HCT116 (cell line): ENCODE data around the gene PLEKHM3. TPM values are rescaled to one million over a fixed set of nuclear protein-coding genes. Genes with fewer than 3 reads are reported as not detected.

Experiments used
- ATAC-seq: fragments of 200-7000 bp; cut with Tn5 transposase; 2 replicates; pipeline ENCODE4 v1.9.1; 2020; ENCODE audit warnings: mild to moderate bottlenecking, moderate library complexity
- BruUV-seq: library from RNA; stranded (reverse); fragments of 400-500 nt; replicated peaks from 2 replicates; lab custom pipeline; 2021; lab: Mats Ljungman, UMichigan
- CTCF ChIA-PET: fragments of 300-600 bp; sonication (Branson Sonifier 250); formaldehyde crosslinking; loops from one replicate; lab custom pipeline; 2021; ENCODE audit warnings: antibody characterized with exemption; lab: Charles Lee
- POLR2A ChIA-PET: fragments of 300-600, 350-600 bp; sonication (Branson Sonifier 250); formaldehyde crosslinking; loops from one replicate; lab custom pipeline; 2021; ENCODE audit warnings: antibody characterized with exemption; lab: Charles Lee
- RAD21 ChIA-PET, 2 experiments: fragments of 300-600 bp; sonication (Branson Sonifier 250); formaldehyde crosslinking; loops; one replicate each; lab custom pipeline; 2023; ENCODE audit warnings: low total read pairs in 2 of 2; ENCODE audit not compliant: uncharacterized antibody in 2 of 2, unreplicated experiment in 2 of 2, low non-redundant PET in 1 of 2; lab: Charles Lee
- DNase-seq: peaks from one replicate; pipeline ENCODE4 v3.0.0-alpha.2; 2010; ENCODE audit warnings: low read depth, low spot score
- H2AFZ ChIP-seq: fragments of 200-600 bp; shearing (Covaris generic), sonication (generic); 2 replicates; pipeline ENCODE4 v1.6.1; 2017; ENCODE audit warnings: low read depth, mixed run types, mixed read lengths, antibody characterized with exemption, low read length; ENCODE audit not compliant: poor library complexity, severe bottlenecking
- H3K27ac ChIP-seq: 2 replicates; pipeline ENCODE4 v1.5.1; 2012; ENCODE audit warnings: low read depth, low read length
- H3K27me3 ChIP-seq: fragments of 200-600 bp; sonication (generic); 2 replicates; pipeline ENCODE4 v1.6.1; 2016; ENCODE audit warnings: mixed run types, low read length, mixed read lengths; ENCODE audit not compliant: insufficient read depth
- H3K36me3 ChIP-seq, 2 experiments: fragments of 200-500 bp in 1 of 2; fragments of 200-600 bp in 1 of 2; sonication (Bioruptor generic) in 1 of 2; sonication (generic) in 1 of 2; 2 replicates each; pipeline versions ENCODE4 v1.5.1 to v1.6.1; 2014 to 2016; ENCODE audit warnings: low read length in 2 of 2, inconsistent platforms in 1 of 2, mixed read lengths in 1 of 2, mixed run types in 1 of 2; ENCODE audit not compliant: insufficient read depth in 2 of 2, control insufficient read depth in 1 of 2
- H3K4me1 ChIP-seq, 2 experiments: fragments of 200-600 bp in 1 of 2; sonication (generic) in 1 of 2; 2 replicates each; pipeline versions ENCODE4 v1.5.1 to v1.6.1; 2012 to 2017; ENCODE audit warnings: low read length in 2 of 2, inconsistent platforms in 1 of 2, mild to moderate bottlenecking in 1 of 2, mixed read lengths in 1 of 2, mixed run types in 1 of 2, moderate library complexity in 1 of 2; ENCODE audit not compliant: insufficient read depth in 2 of 2, control insufficient read depth in 1 of 2
- H3K4me2 ChIP-seq: fragments of 200-600 bp; sonication (generic); 2 replicates; pipeline ENCODE4 v1.6.1; 2017; ENCODE audit warnings: mixed run types, low read length, mixed read lengths
- H3K4me3 ChIP-seq, 2 experiments: fragments of 200-600 bp in 1 of 2; sonication (generic) in 1 of 2; replicated peaks in 1 of 2; 2 replicates each; pipeline ENCODE4 v1.5.1; 2011 to 2016; ENCODE audit warnings: low read length in 2 of 2, control low read depth in 1 of 2, low read depth in 1 of 2, mild to moderate bottlenecking in 1 of 2, mixed read lengths in 1 of 2, mixed run types in 1 of 2
- H3K79me2 ChIP-seq: fragments of 200-600 bp; sonication (generic); 2 replicates; pipeline ENCODE4 v1.6.1; 2017; ENCODE audit warnings: mild to moderate bottlenecking, mixed run types, low read length, moderate library complexity, mixed read lengths; ENCODE audit not compliant: insufficient read depth
- H3K9ac ChIP-seq: fragments of 200-600 bp; sonication (generic); 2 replicates; pipeline ENCODE4 v1.6.1; 2016; ENCODE audit warnings: low read length, mixed read lengths
- H3K9me2 ChIP-seq: fragments of 200-600 bp; sonication (generic), shearing (Covaris generic); 2 replicates; pipeline ENCODE4 v1.6.1; 2017; ENCODE audit warnings: mixed run types, mild to moderate bottlenecking, moderate library complexity; ENCODE audit not compliant: insufficient read depth
- H3K9me3 ChIP-seq, 2 experiments: fragments of 200-500 bp in 1 of 2; fragments of 200-600 bp in 1 of 2; sonication (Bioruptor generic) in 1 of 2; sonication (generic) in 1 of 2; 2 replicates each; pipeline ENCODE4 v1.6.1; 2014 to 2017; ENCODE audit warnings: low read length in 2 of 2, mixed read lengths in 2 of 2, inconsistent platforms in 1 of 2, low read depth in 1 of 2, mild to moderate bottlenecking in 1 of 2, mixed run types in 1 of 2, moderate library complexity in 1 of 2; ENCODE audit not compliant: control insufficient read depth in 1 of 2, insufficient read depth in 1 of 2
- H4K20me1 ChIP-seq: fragments of 200-600 bp; sonication (generic), shearing (Covaris generic); 2 replicates; pipeline ENCODE4 v1.6.1; 2017; ENCODE audit warnings: mixed run types, mild to moderate bottlenecking, moderate library complexity; ENCODE audit not compliant: insufficient read depth
- FOSL1 ChIP-seq: IDR thresholded peaks from 2 replicates; pipeline ENCODE4 v1.6.1; 2012; ENCODE audit warnings: low read depth
- JUND ChIP-seq: IDR thresholded peaks from 2 replicates; pipeline ENCODE4 v1.6.1; 2012
- MAX ChIP-seq: IDR thresholded peaks from 2 replicates; pipeline ENCODE4 v1.6.1; 2012
- SP1 ChIP-seq: IDR thresholded peaks from 2 replicates; pipeline ENCODE4 v1.6.1; 2012; ENCODE audit warnings: low read depth
- YY1 ChIP-seq: IDR thresholded peaks from 2 replicates; pipeline ENCODE4 v1.6.1; 2011; ENCODE audit warnings: low read length, low read depth, moderate library complexity, mild to moderate bottlenecking; ENCODE audit not compliant: insufficient replicate concordance; ENCODE audit errors: extremely low read depth
- ZBTB33 ChIP-seq: IDR thresholded peaks from 2 replicates; pipeline ENCODE4 v1.6.1; 2011; ENCODE audit warnings: mild to moderate bottlenecking, low read length, moderate library complexity; ENCODE audit not compliant: insufficient replicate concordance; ENCODE audit errors: extremely low read depth
- ZFX ChIP-seq: fragments of 450-650 bp; IDR thresholded peaks from 2 replicates; pipeline ENCODE4 v1.6.1; 2017
- ZNF274 ChIP-seq: fragments of 200-500 bp; sonication (Bioruptor generic); IDR thresholded peaks from 2 replicates; pipeline ENCODE4 v1.6.1; 2014; ENCODE audit warnings: mild to moderate bottlenecking, low read depth, low read length, inconsistent platforms
- intact Hi-C: fragments of 100-400 bp; cut with micrococcal nuclease; formaldehyde crosslinking; loops from 2 replicates; pipeline ENCODE4 v1.10.0; 2022
- total RNA-seq: library from RNA; stranded (reverse); gene quantifications from one replicate; pipeline ENCODE4 v1.2.1, GENCODE V29; 2021; ENCODE audit not compliant: unreplicated experiment

PLEKHM3 gene
- total RNA-seq, 1 experiment from 2014 or later, result 6.3 TPM

- H3K4me2 ChIP-seq, result no peak overlapping the region
- H3K79me2 ChIP-seq, result no peaks in the 10 kb centered on the region
- H3K4me1 ChIP-seq, result no peaks in the 10 kb centered on the region
- H3K9me3 ChIP-seq, result no peaks in the 10 kb centered on the region
- intact Hi-C loops, result no loop called here
- H3K36me3 ChIP-seq, result no peaks in the 10 kb centered on the region
- no TSS peak for BruUV-seq
- H3K9ac ChIP-seq, result no peak overlapping the region
- H4K20me1 ChIP-seq, result no peaks in the 10 kb centered on the region
- ChIA-PET RAD21 (no interaction called here), POLR2A (no interaction called here), CTCF (no interaction called here)
- no peaks in the 10 kb centered on the region for H3K9me2 ChIP-seq
- no peak overlapping the region for H3K4me3 ChIP-seq
- no peak overlapping the region for H2AFZ ChIP-seq
- H3K27me3 ChIP-seq, result no peaks in the 10 kb centered on the region
- DNase-seq, result no peak
- H3K27ac ChIP-seq, result no peak overlapping the region
- ATAC-seq, result no peak
- TF ChIP-seq ZFX, result no peak
- no peak for TF ChIP-seq ZBTB33
- TF ChIP-seq YY1, result no peak
- no peak for TF ChIP-seq FOSL1
- no peak for TF ChIP-seq JUND
- no peak for TF ChIP-seq ZNF274
- TF ChIP-seq MAX, result no peak
- TF ChIP-seq SP1, result no peak
These were observed 134.1 kb downstream of the PLEKHM3 start for GRCh38 chr2:207891086-207891844.
